ENCODE results near the gene OR8B12. TPM values are rescaled to one million over a fixed set of nuclear protein-coding genes. Genes with fewer than 3 reads are reported as not detected.

Gene OR8B12
- total RNA-seq, 2 experiments from 2014 or later: not detected

DNA sequence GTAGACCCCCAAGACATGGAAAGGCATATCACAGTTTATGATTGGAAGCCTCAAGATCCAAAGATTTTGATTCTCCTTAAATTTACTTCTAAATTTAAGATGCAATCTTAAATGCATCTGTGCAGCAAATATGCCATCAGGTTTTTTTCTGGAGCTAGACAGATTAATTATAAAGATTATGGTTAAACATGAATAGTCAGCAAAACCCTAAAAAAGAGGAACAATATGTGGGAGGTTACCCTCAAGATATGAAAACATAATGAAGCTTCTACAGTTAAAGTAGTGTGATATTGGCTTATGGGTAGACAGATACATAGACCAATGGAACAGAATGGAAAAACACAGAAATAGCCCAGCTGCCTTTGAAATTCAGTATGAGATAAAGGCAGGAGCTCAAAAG, 31.7 kb downstream of the OR8B12 start:
- H3K36me3 Mint-ChIP-seq: no peaks in the 10 kb centered on the region
- peaks cover 5% of the 10 kb centered on the region for H3K27me3 Mint-ChIP-seq
- H3K27ac Mint-ChIP-seq: no peak overlapping the region
- no peaks in the 10 kb centered on the region for H3K9me3 Mint-ChIP-seq (ENCODE audit: low read depth)
- CTCF ChIA-PET: interaction anchor here (1.0 kb wide), 1 partner anchor 10 kb away, joined by 3 read pairs; no protein-coding TSS in a partner anchor
- no peak overlapping the region for H3K4me3 Mint-ChIP-seq
- H3K4me1 Mint-ChIP-seq: no peaks in the 10 kb centered on the region
- ATAC-seq (no peak), DNase-seq (no peak)

DNA sequence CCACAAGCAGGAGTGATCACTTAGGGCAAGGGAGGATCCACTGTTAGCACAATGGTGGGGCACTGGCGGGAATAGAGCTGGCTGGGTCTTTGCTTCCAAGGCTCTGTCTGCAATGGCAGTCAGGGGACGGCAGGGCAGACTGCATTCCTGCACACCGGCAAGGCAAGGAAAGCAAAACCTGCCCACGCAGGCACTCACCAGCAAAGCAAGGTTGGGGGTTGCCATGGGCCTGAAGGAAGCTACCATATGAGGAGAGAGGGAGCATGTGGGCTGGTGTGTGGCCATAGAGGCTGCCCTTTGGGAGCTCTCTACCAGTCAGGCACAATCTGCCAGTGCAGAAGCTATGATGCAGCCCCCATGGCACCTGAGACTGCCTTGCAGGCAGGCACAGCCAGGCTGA, 33.2 kb downstream of the OR8B12 start:
- ATAC-seq: no peak
- H3K4me3 Mint-ChIP-seq: no peak overlapping the region
- CTCF ChIA-PET: no interaction called here
- H3K4me1 Mint-ChIP-seq: no peaks in the 10 kb centered on the region
- no peak overlapping the region for H3K27ac Mint-ChIP-seq
- peaks cover 5% of the 10 kb centered on the region for H3K27me3 Mint-ChIP-seq
- no peaks in the 10 kb centered on the region for H3K9me3 Mint-ChIP-seq (ENCODE audit: low read depth)
- H3K36me3 Mint-ChIP-seq: no peaks in the 10 kb centered on the region
- no peak for DNase-seq

DNA sequence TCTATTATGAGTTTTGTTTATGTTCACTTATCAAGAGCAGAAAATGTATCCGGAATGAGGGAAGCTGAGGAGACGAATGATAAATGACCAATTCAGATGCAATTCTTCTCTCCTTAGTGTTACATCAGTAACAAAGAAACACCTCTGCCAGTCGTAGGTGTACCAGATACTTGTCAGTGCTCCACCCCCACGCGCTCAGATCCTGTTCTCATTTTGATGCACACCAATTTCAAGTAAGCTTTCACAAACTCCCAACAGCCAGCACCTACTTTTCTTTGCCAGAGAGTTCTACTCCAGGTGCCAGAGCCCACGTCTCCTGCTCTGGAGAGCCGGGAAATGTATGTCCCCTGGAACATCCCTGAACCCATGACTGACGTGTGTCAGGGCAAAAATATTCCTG, 43.7 kb downstream of the OR8B12 start:
- H3K4me3 Mint-ChIP-seq: no peak overlapping the region
- no peak for DNase-seq
- no peaks in the 10 kb centered on the region for H3K9me3 Mint-ChIP-seq (ENCODE audit: low read depth)
- H3K36me3 Mint-ChIP-seq: no peaks in the 10 kb centered on the region
- no peaks in the 10 kb centered on the region for H3K4me1 Mint-ChIP-seq
- H3K27me3 Mint-ChIP-seq: no peaks in the 10 kb centered on the region
- H3K27ac Mint-ChIP-seq: no peak overlapping the region
- CTCF ChIA-PET: no interaction called here
- no peak for ATAC-seq

DNA sequence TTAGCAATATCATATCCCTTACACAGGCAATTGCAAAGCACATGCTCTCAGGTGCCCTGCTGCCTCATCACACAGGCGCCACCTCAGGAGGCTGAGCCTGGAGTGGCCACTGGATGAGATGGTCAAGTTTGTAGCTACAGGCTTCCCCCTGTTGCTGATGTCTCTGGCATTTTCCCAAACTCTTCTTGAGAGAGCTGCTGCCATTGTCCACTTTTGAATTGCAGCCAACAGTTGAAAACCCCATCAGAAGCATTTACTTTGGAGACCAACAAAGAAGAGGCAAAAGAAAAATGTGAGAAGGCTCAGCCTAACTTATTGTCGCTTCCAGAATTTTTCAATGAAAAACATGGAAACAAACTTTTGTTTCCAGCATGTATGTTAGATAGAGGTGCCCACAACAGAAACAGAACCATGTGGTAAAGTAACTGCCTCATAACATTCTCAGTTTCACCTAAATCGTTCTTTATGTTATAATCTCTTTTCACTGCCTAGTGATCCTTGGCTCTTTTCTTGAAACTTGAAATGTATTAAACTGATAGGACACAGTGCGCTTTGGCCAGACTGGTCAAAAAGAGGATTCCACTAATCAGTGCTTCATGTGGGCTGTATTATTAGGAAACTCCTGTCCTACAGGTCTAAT, 50.3 kb downstream of the OR8B12 start:
- ATAC-seq (no peak), DNase-seq (no peak)
- H3K36me3 Mint-ChIP-seq: no peaks in the 10 kb centered on the region
- no peak overlapping the region for H3K27ac Mint-ChIP-seq
- H3K27me3 Mint-ChIP-seq: no peaks in the 10 kb centered on the region
- H3K9me3 Mint-ChIP-seq (ENCODE audit: low read depth): no peaks in the 10 kb centered on the region
- CTCF ChIA-PET: no interaction called here
- H3K4me3 Mint-ChIP-seq: no peak overlapping the region
- no peaks in the 10 kb centered on the region for H3K4me1 Mint-ChIP-seq

Other genes starting within 250 kb of the OR8B12 start
- gene OR8D1, start 229.7 kb downstream of the OR8B12 start, total RNA-seq: not detected
- gene OR8D2, start 223.5 kb downstream of the OR8B12 start, total RNA-seq: not detected
- not detected for gene OR8B2, start 159.2 kb downstream of the OR8B12 start, total RNA-seq
- not detected for gene OR8B3, start 144.6 kb downstream of the OR8B12 start, total RNA-seq
- not detected for gene OR8B4, start 118.8 kb downstream of the OR8B12 start, total RNA-seq
- gene OR8B8, start 98.0 kb downstream of the OR8B12 start, total RNA-seq: not detected
- gene OR8A1, start 26.3 kb upstream of the OR8B12 start, total RNA-seq: not detected
- gene PANX3, start 67.8 kb upstream of the OR8B12 start, total RNA-seq: not detected
- gene TBRG1, start 79.2 kb upstream of the OR8B12 start, total RNA-seq: 10 to 100 TPM; 44.5 to 48.5 TPM
- gene SIAE, start 130.1 kb upstream of the OR8B12 start, total RNA-seq: 1 to 10 TPM; 3.8 to 4.1 TPM
- gene SPA17, start 130.2 kb upstream of the OR8B12 start, total RNA-seq: 1 to 10 TPM; 2.4 to 2.9 TPM
- 1 to 10 TPM; 6.6 TPM for gene NRGN, start 196.3 kb upstream of the OR8B12 start, total RNA-seq
- gene VSIG2, start 208.6 kb upstream of the OR8B12 start, total RNA-seq: not detected
- gene ESAM, start 218.6 kb upstream of the OR8B12 start, total RNA-seq: under 1 TPM; 0.16 to 0.76 TPM